MCF 10A (cell line): Measurements from ENCODE around the gene COG8. TPM values are rescaled to one million over a fixed set of nuclear protein-coding genes. Genes with fewer than 3 reads are reported as not detected.

Experiments
- BruUV-seq: library from RNA; stranded (reverse); fragments of 400-500 nt; replicated peaks from 2 replicates; lab custom pipeline; 2021; lab: Mats Ljungman, UMichigan
- CTCF ChIA-PET: fragments of 300-600 bp; sonication (Branson Sonifier 250); formaldehyde crosslinking; extraction: SDS; loops from one replicate; lab custom pipeline; 2021; ENCODE audit warnings: antibody characterized with exemption, inconsistent platforms; lab: Yijun Ruan, JAX
- POLR2A ChIA-PET: fragments of 300-600, 350-650 bp; sonication (Branson Sonifier 250); formaldehyde crosslinking; extraction: SDS; loops from one replicate; lab custom pipeline; 2020; ENCODE audit warnings: antibody characterized with exemption, inconsistent platforms; lab: Yijun Ruan, JAX
- DNase-seq: peaks from one replicate; pipeline ENCODE4 v3.0.0-alpha.2; 2018; ENCODE audit not compliant: unreplicated experiment
- H3K27ac Mint-ChIP-seq: one replicate; pipeline ENCODE4 v1.8.0; 2022; ENCODE audit warnings: mild to moderate bottlenecking, low read depth, mixed read lengths; ENCODE audit not compliant: unreplicated experiment
- H3K27me3 Mint-ChIP-seq: one replicate; pipeline ENCODE4 v1.8.0; 2022; ENCODE audit warnings: mixed read lengths; ENCODE audit not compliant: insufficient read depth, unreplicated experiment
- H3K36me3 Mint-ChIP-seq: one replicate; pipeline ENCODE4 v1.8.0; 2022; ENCODE audit warnings: mild to moderate bottlenecking, moderate library complexity, mixed read lengths; ENCODE audit not compliant: insufficient read depth, unreplicated experiment
- H3K4me1 Mint-ChIP-seq: one replicate; pipeline ENCODE4 v1.8.0; 2022; ENCODE audit warnings: mixed read lengths; ENCODE audit not compliant: insufficient read depth, unreplicated experiment
- H3K4me3 Mint-ChIP-seq: one replicate; pipeline ENCODE4 v1.8.0; 2022; ENCODE audit warnings: mild to moderate bottlenecking, moderate library complexity, mixed read lengths; ENCODE audit not compliant: unreplicated experiment
- H3K9me3 Mint-ChIP-seq: one replicate; pipeline ENCODE4 v1.8.0; 2022; ENCODE audit warnings: mixed read lengths; ENCODE audit not compliant: unreplicated experiment
- CTCF ChIP-seq: fragments of 200-600 bp; IDR thresholded peaks from one replicate; pipeline ENCODE4 v1.8.0; 2022; ENCODE audit warnings: antibody characterized with exemption, mild to moderate bottlenecking; ENCODE audit not compliant: unreplicated experiment
- intact Hi-C: fragments of 100-400 bp; cut with micrococcal nuclease; formaldehyde crosslinking; loops from 2 replicates; pipeline ENCODE4 v1.14.1; 2022
- total RNA-seq: library from RNA; stranded (reverse); gene quantifications from 2 replicates; pipeline ENCODE4 v1.2.3, GENCODE V29; 2022

Gene COG8
- total RNA-seq, 1 experiment from 2014 or later, result 29.3 TPM

GRCh38 chr16:69310653-69311532 is 28.5 kb downstream of the COG8 start, which contains the start of gene VPS4A:
Gene VPS4A (plus strand): TSS chr16:69311350. CDS start chr16:69311512, 162 bp downstream.
- H3K27me3 Mint-ChIP-seq, result no peaks in the 10 kb centered on the region
- intact Hi-C loops, result loop anchor here (1.0 kb wide), 1 partner anchor 161 kb away; no protein-coding TSS in a partner anchor
- BruUV-seq, result TSS peak; percentile 58
- H3K27ac Mint-ChIP-seq, result peak within 1 kb of the TSS; percentile 89
- peak; percentile 95 for DNase-seq
- ChIA-PET CTCF (interaction anchor here (0.6 to 1.9 kb wide), 12 partner anchors 10 to 782 kb away, joined by 3 to 15 read pairs (median 4); no protein-coding TSS in a partner anchor), POLR2A (interaction anchor here (0.8 to 9.1 kb wide), 3 partner anchors 14 to 178 kb away, joined by 4 to 75 read pairs (median 13); partner anchors contain the start of genes CHTF8, PDF and UTP4)
- H3K9me3 Mint-ChIP-seq, result no peaks in the 10 kb centered on the region
- peak; percentile 81 for TF ChIP-seq CTCF
- peaks cover 16% of the 10 kb centered on the region for H3K4me1 Mint-ChIP-seq
- peak within 1 kb of the TSS; percentile 91 for H3K4me3 Mint-ChIP-seq
- peaks cover 21% of the 10 kb centered on the region for H3K36me3 Mint-ChIP-seq

- no TSS peak for BruUV-seq
- Mint-ChIP-seq H3K4me3 (no peak overlapping the region), H3K36me3 (peaks cover 16% of the 10 kb centered on the region), H3K27me3 (no peaks in the 10 kb centered on the region), H3K27ac (no peak overlapping the region), H3K9me3 (no peaks in the 10 kb centered on the region), H3K4me1 (peaks cover 16% of the 10 kb centered on the region)
- ChIA-PET CTCF (interaction anchor here (1.1 kb wide), 1 partner anchor 72 kb away, joined by 3 read pairs; no protein-coding TSS in a partner anchor), POLR2A (no interaction called here)
- intact Hi-C loops, result no loop called here
- no peak for TF ChIP-seq CTCF
- no peak for DNase-seq
Measured at GRCh38 chr16:69309316-69309715, 30.0 kb downstream of the COG8 start.

- Mint-ChIP-seq H3K9me3 (no peaks in the 10 kb centered on the region), H3K27ac (no peak overlapping the region), H3K27me3 (no peaks in the 10 kb centered on the region), H3K4me3 (no peak overlapping the region), H3K4me1 (peaks cover 6% of the 10 kb centered on the region), H3K36me3 (peaks cover 22% of the 10 kb centered on the region)
- no TSS peak for BruUV-seq
- intact Hi-C loops, result no loop called here
- ChIA-PET POLR2A (no interaction called here), CTCF (interaction anchor here (1.6 kb wide), 1 partner anchor 11 kb away, joined by 3 read pairs; no protein-coding TSS in a partner anchor)
- DNase-seq, result no peak
- TF ChIP-seq CTCF, result no peak
Measured at GRCh38 chr16:69307856-69308255, 31.5 kb downstream of the COG8 start.

GRCh38 chr16:69307091-69307490 is 32.3 kb downstream of the COG8 start:
- Mint-ChIP-seq H3K4me3 (no peak overlapping the region), H3K9me3 (no peaks in the 10 kb centered on the region), H3K36me3 (peaks cover 26% of the 10 kb centered on the region), H3K4me1 (peaks cover 2% of the 10 kb centered on the region), H3K27ac (no peak overlapping the region), H3K27me3 (no peaks in the 10 kb centered on the region)
- CTCF ChIA-PET, result interaction anchor here (1.6 kb wide), 1 partner anchor 11 kb away, joined by 3 read pairs; no protein-coding TSS in a partner anchor
- intact Hi-C loops, result no loop called here
- no peak for TF ChIP-seq CTCF
- DNase-seq, result no peak
- no TSS peak for BruUV-seq
- POLR2A ChIA-PET, result no interaction called here
